GM21786 (cell line): ENCODE results near the gene LAMA2.

Source experiments
- ATAC-seq: cut with Tn5 transposase; IDR thresholded peaks from one replicate; pipeline ENCODE4 v1.9.1; 2021; ENCODE audit not compliant: unreplicated experiment

The LAMA2 gene

DNA sequence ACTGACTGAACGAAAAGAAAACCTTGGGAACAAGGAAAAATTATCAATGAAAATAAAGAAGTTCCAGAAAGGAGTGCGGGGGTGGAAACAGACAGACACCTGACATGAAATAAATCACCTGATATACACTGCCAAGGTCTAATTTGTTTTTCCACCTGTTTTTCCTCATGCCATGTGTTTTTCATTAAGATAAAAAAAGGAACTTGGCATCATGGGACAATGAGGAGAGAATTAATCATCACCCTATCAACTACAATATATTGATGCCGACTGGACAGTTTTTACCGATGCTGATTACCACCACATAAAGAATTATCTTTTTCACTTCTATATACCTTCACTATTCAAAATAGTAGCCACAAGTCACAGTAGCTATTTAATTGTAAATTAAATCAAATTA is 593.9 kb downstream of the LAMA2 start:
- no peak for ATAC-seq

- no peak for ATAC-seq
These were observed 595.4 kb downstream of the LAMA2 start for GRCh38 chr6:129478379-129478778.

DNA sequence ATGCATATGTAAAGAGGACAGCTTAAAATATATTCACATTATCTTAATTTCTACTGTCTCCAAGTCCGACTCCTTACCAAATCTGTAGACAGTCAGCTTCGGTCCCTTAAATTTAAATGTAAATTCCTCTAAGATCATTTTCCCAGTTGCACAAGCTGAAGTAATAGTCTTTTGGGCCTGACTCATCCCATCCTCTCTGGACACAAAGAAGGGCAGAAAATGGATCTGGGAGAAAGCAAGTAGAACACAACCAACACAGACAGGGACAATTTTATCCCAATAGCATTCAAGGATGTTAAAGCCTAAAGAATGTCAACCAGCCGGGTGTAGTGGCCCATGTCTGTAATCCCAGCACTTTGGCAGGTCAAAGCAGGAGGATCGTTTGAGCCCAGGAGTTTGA is 598.8 kb downstream of the LAMA2 start:
- ATAC-seq, result no peak

DNA sequence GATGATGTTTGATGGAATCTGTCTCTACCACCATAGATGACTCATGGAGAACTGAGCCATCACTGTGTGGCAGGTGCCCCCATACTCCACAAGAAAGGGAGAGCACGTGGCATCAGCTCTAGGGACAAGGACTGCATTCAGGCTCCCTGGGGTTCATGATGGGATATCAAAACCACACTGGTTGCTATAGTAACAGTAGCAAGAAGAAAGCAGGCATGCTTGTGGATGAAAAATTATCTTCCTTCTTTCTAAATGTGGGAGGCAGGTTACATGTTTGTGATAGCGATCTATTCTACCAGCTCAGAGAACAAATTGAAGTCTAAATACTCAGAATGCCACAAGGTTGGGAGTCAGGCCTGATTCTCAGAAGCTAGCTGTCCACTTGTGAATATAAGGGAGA is 602.8 kb downstream of the LAMA2 start:
- no peak for ATAC-seq

DNA sequence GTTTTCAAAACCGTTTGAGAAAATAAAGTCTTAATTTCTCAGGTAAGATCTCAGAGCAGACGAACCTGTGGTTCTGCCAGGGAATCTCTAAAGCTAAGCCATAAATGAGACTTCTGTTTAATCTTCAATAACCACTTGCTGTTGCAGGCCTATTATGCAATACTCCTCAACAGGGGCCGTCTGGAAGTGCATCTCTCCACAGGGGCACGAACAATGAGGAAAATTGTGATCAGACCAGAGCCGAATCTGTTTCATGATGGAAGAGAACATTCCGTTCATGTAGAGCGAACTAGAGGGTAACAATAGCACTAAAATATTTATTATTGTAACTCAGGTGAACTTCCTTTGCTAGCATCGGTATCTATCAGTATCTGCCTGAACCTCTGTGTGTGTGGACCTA is 603.4 kb downstream of the LAMA2 start:
- no peak for ATAC-seq

- no peak for ATAC-seq
These were observed 605.4 kb downstream of the LAMA2 start for GRCh38 chr6:129488313-129488712.

- no peak for ATAC-seq
These were observed 606.4 kb downstream of the LAMA2 start for GRCh38 chr6:129489215-129489765.

- ATAC-seq, result peak; percentile 86
These were observed 607.8 kb downstream of the LAMA2 start for GRCh38 chr6:129490521-129491255.

- no peak for ATAC-seq
These were observed 608.5 kb downstream of the LAMA2 start for GRCh38 chr6:129491436-129491835.

- no peak for ATAC-seq
These were observed 609.3 kb downstream of the LAMA2 start for GRCh38 chr6:129492260-129492659.

- ATAC-seq, result no peak
These were observed 610.5 kb downstream of the LAMA2 start for GRCh38 chr6:129493354-129493902.

- no peak for ATAC-seq
These were observed 611.2 kb downstream of the LAMA2 start for GRCh38 chr6:129494099-129494498.

GRCh38 chr6:129494586-129494985 is 611.6 kb downstream of the LAMA2 start:
- ATAC-seq, result no peak

DNA sequence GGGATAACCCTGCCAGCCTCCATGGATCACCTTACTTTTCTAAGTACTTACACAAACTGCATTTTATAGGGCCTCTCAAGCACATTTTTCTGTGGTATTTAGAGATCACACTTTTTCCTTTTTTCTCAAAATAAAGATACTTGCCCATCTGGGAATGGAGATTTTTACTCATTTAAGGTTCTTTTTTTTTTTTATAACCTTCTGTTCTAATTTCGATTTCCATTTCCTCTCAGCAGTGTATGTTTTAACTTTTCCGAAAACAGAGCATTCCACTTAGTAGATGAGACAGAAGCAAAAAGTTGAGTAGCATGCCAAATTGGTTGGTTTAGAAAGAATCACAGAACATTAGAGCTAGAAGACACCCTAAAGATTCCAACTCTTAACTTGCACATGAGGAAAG is 612.7 kb downstream of the LAMA2 start:
- no peak for ATAC-seq

DNA sequence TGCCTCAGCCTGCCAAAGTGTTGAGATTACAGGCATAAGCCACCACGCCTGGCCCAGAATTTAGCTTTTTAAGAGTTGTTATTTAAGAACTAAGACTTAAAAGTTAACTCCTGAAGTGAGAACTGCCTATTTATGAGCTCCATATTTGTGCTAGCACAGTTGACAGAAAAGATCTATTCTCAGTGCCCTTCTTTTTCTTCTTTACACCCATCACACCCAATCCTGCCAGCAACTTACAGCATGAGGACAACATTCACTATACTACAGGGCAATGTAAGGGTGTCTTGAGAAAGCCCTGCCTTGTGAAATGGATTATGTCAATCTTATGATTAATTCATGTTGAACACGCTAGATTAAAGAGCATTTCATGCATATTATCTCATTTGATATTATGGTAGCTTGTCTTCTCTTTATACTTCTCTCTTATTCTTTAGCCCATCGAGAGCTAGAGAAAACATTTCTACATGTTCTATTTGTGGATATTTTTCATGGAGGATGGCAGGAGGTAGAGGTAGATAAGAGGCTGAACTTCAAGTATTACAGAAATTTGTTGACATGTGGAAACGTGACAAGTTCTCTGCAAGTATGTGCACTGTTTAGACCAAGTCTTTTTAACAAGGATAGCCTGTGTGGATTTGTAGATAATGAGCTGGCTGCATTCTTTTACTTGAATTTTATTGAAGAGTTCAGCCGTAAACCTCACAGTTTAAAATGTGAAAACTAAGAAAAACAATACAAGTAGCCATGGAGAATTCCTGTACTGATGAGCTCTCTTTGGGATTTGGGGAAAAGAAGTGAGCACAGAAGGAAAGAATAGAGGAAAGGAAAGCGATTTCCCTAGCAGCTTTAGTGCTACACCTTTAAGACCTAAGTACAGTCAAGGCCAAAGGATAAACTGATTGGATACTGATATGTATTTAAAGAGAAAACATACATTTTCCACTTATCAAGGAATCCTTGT is 614.8 kb downstream of the LAMA2 start:
- ATAC-seq, result no peak

- no peak for ATAC-seq
These were observed 615.6 kb downstream of the LAMA2 start for GRCh38 chr6:129498541-129498940.

GRCh38 chr6:129498950-129499842 is 616.3 kb downstream of the LAMA2 start:
- ATAC-seq, result peak; percentile 81

GRCh38 chr6:129499843-129500219 is 616.9 kb downstream of the LAMA2 start:
- ATAC-seq, result no peak

DNA sequence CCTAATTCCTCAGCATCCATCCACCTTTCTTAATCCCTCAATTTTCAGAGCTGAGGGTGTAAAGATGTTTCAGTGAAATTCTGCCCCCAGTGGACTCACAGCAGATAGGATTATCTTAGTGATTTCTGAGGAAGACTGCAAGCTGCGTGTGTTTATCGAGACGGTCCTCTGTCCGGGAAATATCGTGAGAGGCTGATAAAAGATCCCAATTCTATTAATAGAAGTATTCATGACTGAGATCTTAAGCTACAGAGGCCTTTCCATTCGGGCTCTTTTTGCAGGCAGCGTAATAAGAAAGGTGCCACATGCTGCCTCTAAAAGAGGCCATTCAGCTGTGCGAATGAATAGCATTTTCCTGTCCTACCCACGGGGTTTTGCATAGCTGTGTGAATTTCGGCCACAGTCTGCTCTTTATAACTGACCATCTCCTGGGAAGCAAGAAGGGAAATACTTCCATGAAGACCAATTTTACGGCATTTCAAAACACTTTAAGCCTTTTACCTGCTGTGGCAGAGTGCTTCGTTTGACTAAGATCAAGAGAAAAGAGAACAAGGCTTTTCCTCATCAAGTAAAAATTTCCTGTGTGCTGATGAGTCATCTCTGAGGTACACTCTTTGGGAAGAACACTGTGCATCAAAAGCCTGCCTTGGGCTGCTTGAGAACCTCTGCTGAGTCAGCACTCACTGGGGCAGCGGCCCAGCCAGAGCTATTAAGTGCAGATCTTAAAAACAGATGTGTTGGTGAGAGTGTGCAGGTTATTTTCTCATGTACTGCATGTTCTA is 618.2 kb downstream of the LAMA2 start:
- no peak for ATAC-seq
